Esophagus mucosa (tissue), 1 donor: ENCODE measurements around the gene ADCY5. TPM values are rescaled to one million over a fixed set of nuclear protein-coding genes. Genes with fewer than 3 reads are reported as not detected.

Experiments used
- ATAC-seq: fragments of 200-7000 bp; cut with Tn5 transposase; one replicate; pipeline ENCODE4 v1.9.1; 2020
- total RNA-seq: library from RNA; stranded (reverse); gene quantifications from one replicate; pipeline ENCODE4 v1.2.4, GENCODE V29; 2023
- donor health status: DM: yes; HTN: yes; CAD: no.

The ADCY5 gene
- total RNA-seq, 1 donor from 2014 or later: 2.7 TPM

GRCh38 chr3:123298903-123299302, 150.0 kb downstream of the ADCY5 start:
- no peak for ATAC-seq

GRCh38 chr3:123297627-123297899, 151.3 kb downstream of the ADCY5 start:
- ATAC-seq: no peak

DNA sequence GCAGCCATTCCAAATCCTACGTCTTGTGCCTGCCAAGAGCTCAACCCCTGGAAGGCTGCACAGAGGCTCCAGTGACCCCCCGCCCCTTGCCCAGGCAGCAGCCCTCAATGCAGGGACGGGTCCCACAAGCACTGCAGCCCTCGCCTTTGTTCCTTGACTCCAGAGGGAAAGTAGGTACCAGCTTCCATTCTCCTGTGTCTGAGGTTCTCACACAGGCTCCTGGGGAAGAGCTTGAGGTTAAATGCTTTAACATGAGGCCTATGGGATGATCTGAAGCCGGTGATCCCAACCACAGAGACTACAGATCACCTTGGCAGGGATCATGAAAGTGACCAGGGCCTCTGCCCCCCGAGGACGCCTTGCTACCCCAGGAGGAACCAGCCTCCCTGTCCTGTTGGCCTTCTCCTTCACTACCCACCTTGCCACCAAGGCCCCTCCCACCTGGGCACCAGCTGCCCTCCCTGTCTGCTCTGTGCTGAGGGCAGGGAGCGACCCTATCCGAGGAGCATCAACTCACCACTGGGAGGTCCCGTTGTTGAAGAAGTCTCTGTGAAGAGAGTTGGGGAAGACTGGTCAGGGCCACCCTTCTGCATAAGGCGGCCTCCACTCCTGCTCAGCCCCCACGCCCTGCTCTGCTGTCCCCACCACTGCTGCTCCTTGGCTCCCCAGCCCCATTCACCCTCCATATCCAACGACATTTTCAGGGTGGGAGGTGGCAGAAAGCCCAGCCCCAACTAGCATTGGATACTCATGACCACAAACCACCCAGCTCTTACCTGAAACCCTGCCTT, 151.9 kb downstream of the ADCY5 start:
- ATAC-seq: no peak

- ATAC-seq: no peak
Measured at GRCh38 chr3:123296261-123296660, 152.6 kb downstream of the ADCY5 start.

- ATAC-seq: no peak
Measured at GRCh38 chr3:123295901-123296250, 153.0 kb downstream of the ADCY5 start.

GRCh38 chr3:123295171-123295900, 153.6 kb downstream of the ADCY5 start:
- no peak for ATAC-seq

DNA sequence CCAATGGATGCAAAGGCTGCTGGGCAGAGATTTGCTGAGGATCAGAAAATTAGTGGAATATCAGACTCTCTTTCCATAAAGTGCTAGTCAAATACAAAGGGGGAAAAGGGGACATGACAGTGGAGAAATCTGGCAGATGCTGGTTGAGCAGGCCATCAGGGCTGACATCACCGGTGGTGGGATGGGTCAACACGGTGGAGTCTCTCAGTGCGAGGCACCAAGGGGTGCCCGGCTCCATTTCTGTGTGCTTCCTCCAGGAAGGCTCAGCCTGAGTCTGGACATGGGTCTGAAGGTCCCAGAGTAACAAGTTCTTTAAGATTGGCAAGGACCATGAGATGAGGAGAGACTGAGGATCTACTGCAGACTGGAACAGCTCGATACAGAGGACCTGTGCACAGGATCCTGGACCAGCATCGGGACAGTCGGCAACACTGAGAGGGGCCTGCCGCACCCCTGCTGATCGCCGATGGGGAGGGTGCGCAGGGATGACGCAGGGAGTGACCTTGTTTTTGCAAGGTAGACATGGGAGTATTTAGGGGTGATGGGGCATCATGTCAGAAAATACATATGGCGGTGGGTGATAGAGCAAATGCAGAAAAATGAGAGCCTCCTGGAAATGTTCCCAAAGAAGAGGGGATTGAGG, 154.5 kb downstream of the ADCY5 start:
- ATAC-seq: no peak

DNA sequence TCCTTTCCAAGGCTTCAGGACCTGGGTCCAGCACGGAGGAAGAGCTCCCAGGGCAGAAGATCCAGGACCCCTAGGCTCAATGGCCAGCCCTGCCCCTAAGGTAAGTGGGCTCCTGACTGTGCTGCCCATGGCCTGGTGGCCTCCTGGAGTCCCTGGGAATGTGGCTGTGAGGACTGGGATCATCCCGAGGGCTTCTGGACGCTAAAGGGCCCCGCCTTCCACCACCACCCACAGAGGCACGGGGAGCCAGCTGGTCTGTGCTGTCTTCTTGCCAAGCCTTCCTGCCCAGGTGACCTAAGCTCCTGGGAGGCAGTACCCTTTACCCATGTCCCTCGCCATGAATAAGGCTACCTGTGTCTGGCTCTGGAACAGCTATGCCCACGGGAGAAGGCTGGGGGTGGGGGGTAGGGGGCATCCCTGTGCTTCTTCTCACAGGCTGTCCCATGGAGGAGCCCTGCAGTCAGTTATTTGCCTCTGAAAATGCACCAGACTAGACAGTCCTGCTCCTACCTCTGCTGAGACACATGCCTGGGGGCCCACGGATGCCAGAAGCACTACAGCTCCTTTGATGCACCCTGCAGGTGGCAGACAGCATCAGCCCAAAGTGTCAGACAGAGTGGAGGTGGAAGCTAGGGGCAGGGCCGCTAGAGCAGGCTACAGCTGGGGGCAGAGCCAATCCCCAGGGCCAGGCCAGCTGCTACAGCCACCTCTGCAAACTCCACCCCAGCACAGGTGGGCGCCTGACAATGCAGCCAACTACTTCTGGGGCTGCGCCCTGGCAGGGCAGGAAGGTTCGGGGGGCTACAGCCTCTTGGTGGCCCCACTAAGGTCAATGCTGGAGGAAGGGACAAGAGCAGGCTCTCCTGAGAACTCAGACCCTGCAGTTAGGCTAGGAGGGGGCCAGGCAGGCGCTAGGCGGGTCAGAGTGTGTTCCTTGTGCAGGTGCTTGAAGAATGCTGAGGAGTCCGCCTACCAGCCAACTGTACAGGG, 156.3 kb downstream of the ADCY5 start:
- ATAC-seq: no peak

- no peak for ATAC-seq
Measured at GRCh38 chr3:123291404-123291803, 157.5 kb downstream of the ADCY5 start.

DNA sequence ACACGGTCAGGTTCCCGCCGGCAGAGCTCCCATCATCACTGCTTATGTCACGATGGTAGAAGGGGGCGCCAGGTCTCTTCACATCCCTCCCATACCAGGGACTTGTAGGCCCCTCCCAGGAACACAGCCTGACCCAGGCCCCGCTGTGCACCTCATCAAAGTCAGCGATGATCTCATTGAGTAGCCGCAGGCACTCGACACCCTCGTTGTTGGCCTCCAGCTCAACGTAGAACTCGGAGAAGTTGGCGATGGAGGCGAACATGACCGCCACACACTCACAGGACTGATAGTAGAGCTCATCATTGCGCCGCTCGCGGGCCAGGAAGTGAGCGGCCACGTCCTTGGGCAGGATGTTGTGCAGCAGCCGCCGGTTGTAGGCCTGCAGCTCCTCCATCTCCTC, 157.9 kb downstream of the ADCY5 start:
- ATAC-seq: no peak

GRCh38 chr3:123290107-123290930, 158.6 kb downstream of the ADCY5 start:
- ATAC-seq: no peak

DNA sequence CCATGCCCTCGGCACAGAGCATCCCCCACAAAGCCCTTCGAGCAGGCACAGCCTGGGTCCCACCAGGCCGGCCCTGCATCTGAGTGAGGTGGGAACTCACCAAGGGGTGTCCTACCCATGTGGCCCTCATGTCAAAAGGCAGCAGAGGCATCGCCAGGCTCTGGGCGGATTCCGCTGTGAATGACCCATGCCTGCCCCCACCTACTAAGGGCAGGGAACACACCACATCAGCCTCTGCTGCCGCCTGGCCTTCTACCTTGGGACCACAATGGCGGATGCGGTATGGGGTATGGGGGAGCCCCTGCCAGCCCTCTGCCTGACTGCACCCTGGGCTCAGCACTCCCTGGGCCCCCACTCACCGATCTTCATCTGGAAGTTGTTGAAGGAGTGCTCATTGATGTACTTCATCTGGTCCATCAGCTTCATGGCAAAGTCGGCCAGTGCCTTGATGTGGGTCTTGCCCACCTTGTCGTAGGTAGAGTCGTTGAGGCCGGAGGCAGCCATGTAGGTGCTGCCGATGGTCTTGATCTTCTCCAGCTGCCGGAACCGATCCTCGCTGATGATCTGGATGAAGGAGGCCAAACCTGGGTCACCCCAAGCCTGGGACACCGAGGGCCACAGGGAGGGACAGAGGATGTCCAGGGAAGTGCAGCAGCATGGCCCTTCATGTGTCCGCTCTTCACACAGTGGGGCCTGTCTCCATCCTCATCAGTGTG, 159.3 kb downstream of the ADCY5 start:
- ATAC-seq: no peak

DNA sequence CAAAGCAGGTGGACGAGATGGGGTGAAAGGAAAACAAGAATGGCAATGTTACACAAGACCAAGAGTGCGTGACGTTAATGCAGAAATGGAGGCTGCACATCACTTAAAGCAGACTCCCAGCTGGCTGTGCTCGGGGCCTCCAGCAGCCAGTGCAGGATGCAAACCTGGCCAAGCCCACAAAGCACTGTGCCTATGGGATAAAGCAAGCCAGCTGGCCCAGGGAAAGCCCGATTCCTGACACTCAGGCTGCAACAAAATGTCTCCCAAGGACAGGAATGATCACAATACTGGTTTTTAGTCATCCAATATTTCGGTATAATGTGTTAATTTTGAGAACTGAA, 161.0 kb downstream of the ADCY5 start:
- ATAC-seq: no peak

- no peak for ATAC-seq
Measured at GRCh38 chr3:123287051-123287961, 161.6 kb downstream of the ADCY5 start.

GRCh38 chr3:123286308-123287023, 162.4 kb downstream of the ADCY5 start:
- peak; percentile 69 for ATAC-seq

- no peak for ATAC-seq
Measured at GRCh38 chr3:123285931-123286307, 163.0 kb downstream of the ADCY5 start.

GRCh38 chr3:123285479-123285878, 163.4 kb downstream of the ADCY5 start:
- ATAC-seq: no peak

DNA sequence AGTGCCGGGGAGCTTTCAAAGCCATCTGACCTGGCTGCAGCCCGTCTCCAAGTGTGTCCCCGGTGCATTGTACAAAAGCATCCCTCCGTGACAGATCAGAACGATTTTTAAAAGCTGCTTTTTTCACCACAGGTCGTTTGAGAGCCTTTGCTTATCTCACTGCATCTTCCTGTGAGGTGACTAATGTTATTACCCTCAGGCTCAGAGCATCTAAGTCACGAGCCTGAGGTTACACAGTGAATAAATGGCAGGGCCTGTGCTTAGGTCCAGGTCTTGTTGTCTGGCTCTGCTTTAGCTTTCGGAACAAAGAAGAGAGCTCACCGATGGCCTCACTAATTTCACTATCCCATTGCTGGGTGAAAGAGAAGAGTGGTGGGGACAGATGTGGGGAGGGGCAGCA, 163.8 kb downstream of the ADCY5 start:
- ATAC-seq: no peak

- no peak for ATAC-seq
Measured at GRCh38 chr3:123284399-123285010, 164.4 kb downstream of the ADCY5 start.
